Activated gamma-delta T cell treated with Interleukin-2 at 50 U/mL for 16 hours (primary cell): ENCODE results near the gene S100A10.

Experiments used
- DNase-seq: peaks from one replicate; pipeline ENCODE4 v3.0.0-alpha.2; 2020

S100A10 gene

GRCh38 chr1:151960780-151961513 lies 32.7 kb downstream of the S100A10 start:
- DNase-seq: no peak

- no peak for DNase-seq
Observed at GRCh38 chr1:151958959-151959358, 34.7 kb downstream of the S100A10 start.

- DNase-seq: no peak
Observed at GRCh38 chr1:151956957-151957497, 36.6 kb downstream of the S100A10 start.

- no peak for DNase-seq
Observed at GRCh38 chr1:151953409-151954094, 40.1 kb downstream of the S100A10 start.

GRCh38 chr1:151952811-151953210 lies 40.8 kb downstream of the S100A10 start:
- no peak for DNase-seq

- DNase-seq: no peak
Observed at GRCh38 chr1:151949371-151950193, 44.1 kb downstream of the S100A10 start.

GRCh38 chr1:151948506-151948905 lies 45.2 kb downstream of the S100A10 start:
- DNase-seq: no peak

GRCh38 chr1:151947140-151947539 lies 46.5 kb downstream of the S100A10 start:
- no peak for DNase-seq

- peak; percentile 81 for DNase-seq
Observed at GRCh38 chr1:151945725-151946722, 47.6 kb downstream of the S100A10 start.

- DNase-seq: no peak
Observed at GRCh38 chr1:151944857-151945575, 48.6 kb downstream of the S100A10 start.

GRCh38 chr1:151944126-151944856 lies 49.4 kb downstream of the S100A10 start:
- no peak for DNase-seq

- DNase-seq: no peak
Observed at GRCh38 chr1:151943591-151943990, 50.1 kb downstream of the S100A10 start.

GRCh38 chr1:151942882-151943281 lies 50.8 kb downstream of the S100A10 start:
- no peak for DNase-seq

- no peak for DNase-seq
Observed at GRCh38 chr1:151940541-151940940, 53.1 kb downstream of the S100A10 start.

GRCh38 chr1:151939779-151940178 lies 53.9 kb downstream of the S100A10 start:
- no peak for DNase-seq

- no peak for DNase-seq
Observed at GRCh38 chr1:151939141-151939540, 54.5 kb downstream of the S100A10 start.

GRCh38 chr1:151936653-151937052 lies 57.0 kb downstream of the S100A10 start:
- DNase-seq: no peak

GRCh38 chr1:151935894-151936602 lies 57.6 kb downstream of the S100A10 start:
- no peak for DNase-seq

- no peak for DNase-seq
Observed at GRCh38 chr1:151935154-151935553, 58.5 kb downstream of the S100A10 start.

- peak; percentile 42 for DNase-seq
Observed at GRCh38 chr1:151934048-151934493, 59.6 kb downstream of the S100A10 start.
